MM.1S (cell line): ENCODE measurements around the gene IRX5.

Experiments used
- CTCF ChIP-seq: fragments of 300-600 bp; sonication (generic); IDR thresholded peaks from 2 replicates; pipeline ENCODE4 v1.5.1; 2016; ENCODE audit warnings: antibody characterized with exemption, low read length, mixed read lengths
- EZH2 ChIP-seq: fragments of 300-600 bp; sonication (generic); optimal IDR thresholded peaks from 2 replicates; pipeline ENCODE3; 2017; ENCODE audit warnings: low read depth, mild to moderate bottlenecking, antibody characterized with exemption, low read length, mixed read lengths

- TF ChIP-seq CTCF (no peak), EZH2 (no peak)
Measured at GRCh38 chr16:54952195-54952594, 21.5 kb downstream of the IRX5 start.
